H1 (cell line): ENCODE data around the gene ASIC5. TPM values are rescaled to one million over a fixed set of nuclear protein-coding genes. Genes with fewer than 3 reads are reported as not detected.

Experiments
- CTCF ChIA-PET: fragments of 300-600 bp; sonication (Branson Sonifier 250); formaldehyde crosslinking; loops from one replicate; lab custom pipeline; 2021; ENCODE audit not compliant: partially characterized antibody; lab: Charles Lee
- POLR2A ChIA-PET: fragments of 300-600 bp; sonication (Branson Sonifier 250); formaldehyde crosslinking; loops from one replicate; lab custom pipeline; 2021; ENCODE audit warnings: inconsistent platforms; ENCODE audit not compliant: partially characterized antibody; lab: Charles Lee
- DNase-seq, 2 experiments: peaks; one replicate each; pipeline versions ENCODE4 v3.0.0 to v3.0.0-alpha.2; 2010 to 2022; ENCODE audit warnings: low spot score in 2 of 2, low read depth in 1 of 2, mixed read lengths in 1 of 2
- FAIRE-seq: peaks from 2 replicates; lab custom pipeline; 2011; peaks lifted over from hg19 to GRCh38; lab: Jason Lieb, UNC
- H2AFZ ChIP-seq: 2 replicates; pipeline ENCODE4 v1.8.1; 2012; ENCODE audit warnings: low read length, inconsistent platforms
- H2AK5ac ChIP-seq: 2 replicates; pipeline ENCODE4 v1.6.1; 2013; ENCODE audit warnings: low read depth, low read length
- H2BK120ac ChIP-seq: replicated peaks from 2 replicates; pipeline ENCODE3; 2013; ENCODE audit warnings: low read depth, low read length, inconsistent platforms
- H2BK12ac ChIP-seq: 2 replicates; pipeline ENCODE4 v1.6.1; 2013; ENCODE audit warnings: low read depth, low read length
- H2BK15ac ChIP-seq: 2 replicates; pipeline ENCODE4 v1.6.1; 2013; ENCODE audit warnings: low read length
- H2BK20ac ChIP-seq: 2 replicates; pipeline ENCODE4 v1.6.1; 2013; ENCODE audit warnings: low read length
- H2BK5ac ChIP-seq: 2 replicates; pipeline ENCODE4 v1.6.1; 2013; ENCODE audit warnings: low read depth, low read length
- H3K14ac ChIP-seq: 2 replicates; pipeline ENCODE4 v1.6.1; 2013; ENCODE audit warnings: inconsistent platforms; ENCODE audit not compliant: insufficient read length
- H3K18ac ChIP-seq: 2 replicates; pipeline ENCODE4 v1.6.1; 2013; ENCODE audit warnings: low read length; ENCODE audit errors: extremely low read depth
- H3K23ac ChIP-seq: 2 replicates; pipeline ENCODE4 v1.6.1; 2013; ENCODE audit warnings: inconsistent platforms; ENCODE audit not compliant: insufficient read length
- H3K23me2 ChIP-seq: 2 replicates; pipeline ENCODE4 v1.6.1; 2013; ENCODE audit warnings: low read depth, low read length
- H3K27ac ChIP-seq: 2 replicates; pipeline ENCODE4 v1.6.1; 2011; ENCODE audit warnings: low read depth, low read length, inconsistent platforms
- H3K27me3 ChIP-seq, 4 experiments: replicated peaks in 1 of 4; 1 replicate in 1 of 4; 2 replicates in 3 of 4; pipeline versions ENCODE4 v1.6.1 to v1.8.1; 2011 to 2013; ENCODE audit warnings: low read length in 3 of 4, mild to moderate bottlenecking in 3 of 4, inconsistent platforms in 2 of 4, mixed read lengths in 2 of 4, moderate library complexity in 1 of 4; ENCODE audit not compliant: control insufficient read depth in 3 of 4, insufficient read depth in 3 of 4; ENCODE audit errors: extremely low read depth in 1 of 4
- H3K36me3 ChIP-seq, 4 experiments: 2 replicates each; pipeline versions ENCODE4 v1.6.1 to v1.8.1; 2011 to 2013; ENCODE audit warnings: mild to moderate bottlenecking in 4 of 4, low read length in 3 of 4, moderate library complexity in 2 of 4, control low read depth in 1 of 4, inconsistent platforms in 1 of 4; ENCODE audit not compliant: insufficient read depth in 4 of 4, control insufficient read depth in 2 of 4
- H3K4ac ChIP-seq: replicated peaks from 2 replicates; pipeline ENCODE3; 2013; ENCODE audit warnings: low read length, low read depth, mixed read lengths, inconsistent platforms; ENCODE audit not compliant: insufficient read length
- H3K4me1 ChIP-seq, 4 experiments: replicated peaks in 1 of 4; 1 replicate in 1 of 4; 2 replicates in 3 of 4; pipeline versions ENCODE4 v1.6.1 to v1.8.1; 2011 to 2013; ENCODE audit warnings: low read length in 3 of 4, inconsistent platforms in 2 of 4, mixed read lengths in 1 of 4; ENCODE audit not compliant: insufficient read depth in 4 of 4, control insufficient read depth in 3 of 4
- H3K4me2 ChIP-seq, 2 experiments: 2 replicates each; pipeline versions ENCODE4 v1.6.1 to v1.8.1; 2011 to 2013; ENCODE audit warnings: low read depth in 2 of 2, low read length in 2 of 2, control low read depth in 1 of 2, inconsistent platforms in 1 of 2, mild to moderate bottlenecking in 1 of 2; ENCODE audit not compliant: insufficient read depth in 1 of 2
- H3K4me3 ChIP-seq, 4 experiments: fragments of 200-600, 300-600 bp in 1 of 4; sonication (generic), shearing (Covaris generic), sonication (Bioruptor Twin) in 1 of 4; 2 replicates each; pipeline versions ENCODE4 v1.5.1 to v1.8.1; 2011 to 2016; ENCODE audit warnings: low read length in 4 of 4, low read depth in 3 of 4, control low read depth in 2 of 4, inconsistent platforms in 2 of 4, mild to moderate bottlenecking in 2 of 4, mixed read lengths in 1 of 4, moderate library complexity in 1 of 4; ENCODE audit not compliant: insufficient read depth in 2 of 4; ENCODE audit errors: extremely low read depth in 1 of 4
- H3K56ac ChIP-seq: replicated peaks from 2 replicates; pipeline ENCODE3; 2013; ENCODE audit warnings: low read depth, mild to moderate bottlenecking, mixed read lengths, low read length, inconsistent platforms; ENCODE audit not compliant: insufficient read length
- H3K79me1 ChIP-seq: 2 replicates; pipeline ENCODE4 v1.6.1; 2013; ENCODE audit warnings: low read depth, low read length, control low read depth
- H3K79me2 ChIP-seq, 2 experiments: 2 replicates each; pipeline versions ENCODE4 v1.6.1 to v1.8.1; 2012 to 2013; ENCODE audit warnings: low read length in 2 of 2, mild to moderate bottlenecking in 2 of 2, inconsistent platforms in 1 of 2; ENCODE audit not compliant: insufficient read depth in 2 of 2, control insufficient read depth in 1 of 2
- H3K9ac ChIP-seq, 4 experiments: replicated peaks in 1 of 4; 1 replicate in 1 of 4; 2 replicates in 3 of 4; pipeline versions ENCODE4 v1.6.1 to v1.8.1; 2011 to 2013; ENCODE audit warnings: low read depth in 3 of 4, low read length in 3 of 4, control low read depth in 2 of 4, mild to moderate bottlenecking in 2 of 4, moderate library complexity in 2 of 4, inconsistent platforms in 1 of 4; ENCODE audit errors: extremely low read depth in 1 of 4
- H3K9me3 ChIP-seq, 2 experiments: 2 replicates each; pipeline versions ENCODE4 v1.6.1 to v1.8.1; 2012 to 2013; ENCODE audit warnings: mild to moderate bottlenecking in 2 of 2, moderate library complexity in 2 of 2, control low read depth in 1 of 2, inconsistent platforms in 1 of 2, low read depth in 1 of 2, low read length in 1 of 2, mixed read lengths in 1 of 2; ENCODE audit not compliant: insufficient read depth in 2 of 2
- H4K20me1 ChIP-seq, 2 experiments: replicated peaks in 1 of 2; 2 replicates each; pipeline versions ENCODE3 to v1.8.1; 2011 to 2013; ENCODE audit warnings: inconsistent platforms in 2 of 2, low read length in 2 of 2, mild to moderate bottlenecking in 1 of 2; ENCODE audit not compliant: insufficient read depth in 2 of 2, control insufficient read depth in 1 of 2
- H4K5ac ChIP-seq: 2 replicates; pipeline ENCODE4 v1.6.1; 2013; ENCODE audit warnings: low read length, low read depth, mixed read lengths, inconsistent platforms; ENCODE audit not compliant: insufficient read length
- H4K8ac ChIP-seq: 2 replicates; pipeline ENCODE4 v1.8.0; 2013; ENCODE audit warnings: mild to moderate bottlenecking, moderate library complexity, low read length, inconsistent platforms; ENCODE audit not compliant: insufficient read depth; ENCODE audit errors: extremely low read depth
- H4K91ac ChIP-seq: replicated peaks from 2 replicates; pipeline ENCODE3; 2013; ENCODE audit warnings: low read length, mixed read lengths, inconsistent platforms; ENCODE audit not compliant: insufficient read length
- CREB1 ChIP-seq: IDR thresholded peaks from 2 replicates; pipeline ENCODE4 v1.6.1; 2012; ENCODE audit warnings: inconsistent platforms
- EGR1 ChIP-seq: IDR thresholded peaks from 2 replicates; pipeline ENCODE4 v1.6.1; 2011; ENCODE audit warnings: low read depth, low read length, borderline replicate concordance
- EZH2 ChIP-seq: fragments of 200-600 bp; sonication (generic); IDR thresholded peaks from 2 replicates; pipeline ENCODE4 v1.7.1; 2012; ENCODE audit warnings: low read depth, mild to moderate bottlenecking, moderate library complexity, low read length, inconsistent platforms; ENCODE audit not compliant: severe bottlenecking
- HDAC6 ChIP-seq: IDR thresholded peaks from one replicate; pipeline ENCODE4 v1.7.1; 2012; ENCODE audit warnings: low read depth, mild to moderate bottlenecking, inconsistent platforms, low read length, moderate library complexity
- MAFK ChIP-seq: IDR thresholded peaks from 2 replicates; pipeline ENCODE4 v1.6.1; 2012; ENCODE audit warnings: low read depth, mild to moderate bottlenecking, improper control_type of control experiment, low read length
- NANOG ChIP-seq: IDR thresholded peaks from 2 replicates; pipeline ENCODE4 v1.6.1; 2011; ENCODE audit warnings: low read length, low read depth, mild to moderate bottlenecking, inconsistent platforms; ENCODE audit not compliant: insufficient read depth, poor library complexity, severe bottlenecking
- RAD21 ChIP-seq, 2 experiments: IDR thresholded peaks in 1 of 2; conservative IDR thresholded peaks in 1 of 2; 2 replicates each; pipeline ENCODE4 v1.6.1; 2011; ENCODE audit warnings: low read depth in 2 of 2, low read length in 2 of 2, improper control_type of control experiment in 1 of 2, inconsistent platforms in 1 of 2, mild to moderate bottlenecking in 1 of 2, moderate library complexity in 1 of 2
- RBBP5 ChIP-seq: IDR thresholded peaks from 2 replicates; pipeline ENCODE4 v1.7.1; 2012; ENCODE audit warnings: low read depth, mild to moderate bottlenecking, inconsistent platforms, low read length, moderate library complexity, borderline replicate concordance
- RXRA ChIP-seq: IDR thresholded peaks from 2 replicates; pipeline ENCODE4 v1.6.1; 2011; ENCODE audit warnings: low read depth, mild to moderate bottlenecking, low read length, moderate library complexity; ENCODE audit not compliant: insufficient read depth
- TAF7 ChIP-seq: optimal IDR thresholded peaks from 2 replicates; pipeline ENCODE3; 2011; ENCODE audit warnings: low read depth, mild to moderate bottlenecking, inconsistent platforms, low read length, moderate library complexity, borderline replicate concordance
- TCF12 ChIP-seq: IDR thresholded peaks from 2 replicates; pipeline ENCODE4 v1.6.1; 2011; ENCODE audit warnings: low read depth, mild to moderate bottlenecking, low read length
- YY1 ChIP-seq: IDR thresholded peaks from 2 replicates; pipeline ENCODE4 v1.6.1; 2011; ENCODE audit warnings: low read depth, mild to moderate bottlenecking, low read length
- WGBS, 2 experiments: shearing (Covaris generic) in 1 of 2; methylation state at CpG; one replicate each; pipeline versions ENCODE4 v1.1.6 to v1.1.7; 2013 to 2015; ENCODE audit warnings: low lambda C conversion rate in 2 of 2, mixed read lengths in 2 of 2, inconsistent platforms in 1 of 2, low coverage in 1 of 2, missing lambda C conversion rate in 1 of 2; ENCODE audit not compliant: insufficient replicate concordance in 2 of 2, insufficient coverage in 1 of 2, insufficient read length in 1 of 2; ENCODE audit errors: extremely low coverage in 1 of 2, missing lambda C conversion rate in 1 of 2; 5-methylcytosine and 5-hydroxymethylcytosine counted together
- polyA plus RNA-seq, 7 experiments: library from polyadenylated mRNA; depleted of rRNA in 3 of 7; stranded (reverse) in 5 of 7; unstranded in 2 of 7; fragments of >200 nt in 5 of 7; fragments of 200-250 nt in 2 of 7; gene quantifications; 1 replicate in 5 of 7; 2 replicates in 1 of 7; 4 replicates in 1 of 7; pipeline versions ENCODE4 v1.2.1 to v1.2.3, GENCODE V29; 2011 to 2013; ENCODE audit warnings: missing spikeins in 2 of 7, mixed read lengths in 2 of 7
- total RNA-seq: library from RNA; stranded (reverse); fragmentation: NEBNext Ultra II Directional; extraction: Animal tissue kit (Norgen Biotek cat#: 25700); gene quantifications from 2 replicates; pipeline ENCODE4 v1.2.1, GENCODE V29; 2021

The ASIC5 gene
- total and polyA plus RNA-seq, 2 of the 8 experiments (the other 6 are each of a cell fraction or from before 2014, with no cell fraction given) = not detected

- H3K79me1 ChIP-seq = no peaks in the 10 kb centered on the region
- ChIA-PET POLR2A (no interaction called here), CTCF (interaction anchor here (1.4 kb wide), 1 partner anchor 19 kb away, joined by 3 read pairs; no protein-coding TSS in a partner anchor)
- 90% methylated on average over 4 of the region's 4 CpGs; no CpG with 5 or more reads in 1 of the 2 experiments for WGBS, 2 experiments
- H3K23ac ChIP-seq = no peak overlapping the region
- H3K56ac ChIP-seq = no peak overlapping the region
- no peak overlapping the region for H2AK5ac ChIP-seq
- no peak overlapping the region for H4K5ac ChIP-seq
- H2BK20ac ChIP-seq = no peak overlapping the region
- no peak for DNase-seq
- no peaks in the 10 kb centered on the region for H3K79me2 ChIP-seq
- H3K9ac ChIP-seq = no peak overlapping the region
- H4K8ac ChIP-seq = peak overlapping the region; percentile 62; the same call in 1 of the 2 replicates
- no peak overlapping the region for H3K4me2 ChIP-seq
- H2AFZ ChIP-seq = 0 out of 2 replicates have a peak overlapping the region, but pooled peaks have one; percentile 51
- H3K4ac ChIP-seq = no peak overlapping the region
- no peaks in the 10 kb centered on the region for H3K9me3 ChIP-seq
- H3K4me1 ChIP-seq = no peaks in the 10 kb centered on the region
- FAIRE-seq = no peak
- H3K27ac ChIP-seq = no peak overlapping the region
- no peak overlapping the region for H3K14ac ChIP-seq
- no peak overlapping the region for H2BK5ac ChIP-seq
- H4K91ac ChIP-seq = no peak overlapping the region
- no peak overlapping the region for H3K4me3 ChIP-seq
- no peaks in the 10 kb centered on the region for H3K36me3 ChIP-seq
- no peaks in the 10 kb centered on the region for H4K20me1 ChIP-seq
- no peaks in the 10 kb centered on the region for H3K27me3 ChIP-seq
- no peak overlapping the region for H2BK15ac ChIP-seq
- H2BK12ac ChIP-seq = no peak overlapping the region
- H3K23me2 ChIP-seq = no peaks in the 10 kb centered on the region
- no peak overlapping the region for H3K18ac ChIP-seq
- no peak overlapping the region for H2BK120ac ChIP-seq
- TF ChIP-seq HDAC6 (no peak), TCF12 (no peak), EZH2 (no peak), CREB1 (no peak), RBBP5 (no peak), MAFK (no peak), RAD21 (IDR thresholded peaks at IDR 0.05 in 1 of 2, conservative IDR thresholded peaks at IDR 0.05 in 1 of 2; ENCODE audit: low read depth in 2 of 2, low read length in 2 of 2) (no peak), RXRA (no peak), NANOG (no peak), TAF7 (no peak), YY1 (no peak), EGR1 (no peak)
Observed at GRCh38 chr4:155908187-155909139, 42.4 kb upstream of the ASIC5 start.
